ENCODE measurements around the gene ADAMTS13. TPM values are rescaled to one million over a fixed set of nuclear protein-coding genes. Genes with fewer than 3 reads are reported as not detected.

ADAMTS13 gene
- total RNA-seq, 1 donor from 2014 or later: 0.53 TPM

GRCh38 chr9:133493428-133493827 lies 71.3 kb downstream of the ADAMTS13 start:
- FAIRE-seq (no peak), DNase-seq (ENCODE audit: low read depth) (no peak)
- no peaks in the 10 kb centered on the region for H3K27me3 ChIP-seq (ENCODE audit: control insufficient read depth, insufficient read depth, low read length)
- no peaks in the 10 kb centered on the region for H3K36me3 ChIP-seq (ENCODE audit: control insufficient read depth, insufficient read depth, low read length)
- no peak for TF ChIP-seq CTCF (IDR thresholded peaks at IDR 0.05; ENCODE audit: insufficient read depth, low read length, severe bottlenecking)
- no peak overlapping the region for H3K4me3 ChIP-seq (ENCODE audit: low read depth, low read length)

- Histone ChIP-seq H3K4me3 (ENCODE audit: low read depth, low read length) (no peak overlapping the region), H3K36me3 (ENCODE audit: control insufficient read depth, insufficient read depth, low read length) (no peaks in the 10 kb centered on the region), H3K27me3 (ENCODE audit: control insufficient read depth, insufficient read depth, low read length) (no peaks in the 10 kb centered on the region)
- no peak for TF ChIP-seq CTCF (IDR thresholded peaks at IDR 0.05; ENCODE audit: insufficient read depth, low read length, severe bottlenecking)
- FAIRE-seq: no peak
- no peak for DNase-seq (ENCODE audit: low read depth)
These were observed 71.8 kb downstream of the ADAMTS13 start for GRCh38 chr9:133493845-133494540.

GRCh38 chr9:133494636-133495326 lies 72.6 kb downstream of the ADAMTS13 start:
- Histone ChIP-seq H3K27me3 (ENCODE audit: control insufficient read depth, insufficient read depth, low read length) (no peaks in the 10 kb centered on the region), H3K4me3 (ENCODE audit: low read depth, low read length) (no peak overlapping the region), H3K36me3 (ENCODE audit: control insufficient read depth, insufficient read depth, low read length) (no peaks in the 10 kb centered on the region)
- no peak for TF ChIP-seq CTCF (IDR thresholded peaks at IDR 0.05; ENCODE audit: insufficient read depth, low read length, severe bottlenecking)
- no peak for DNase-seq (ENCODE audit: low read depth)
- FAIRE-seq: no peak

- FAIRE-seq (peak; percentile 99), DNase-seq (ENCODE audit: low read depth) (no peak)
- Histone ChIP-seq H3K27me3 (ENCODE audit: control insufficient read depth, insufficient read depth, low read length) (no peaks in the 10 kb centered on the region), H3K36me3 (ENCODE audit: control insufficient read depth, insufficient read depth, low read length) (no peaks in the 10 kb centered on the region), H3K4me3 (ENCODE audit: low read depth, low read length) (no peak overlapping the region)
- no peak for TF ChIP-seq CTCF (IDR thresholded peaks at IDR 0.05; ENCODE audit: insufficient read depth, low read length, severe bottlenecking)
These were observed 73.4 kb downstream of the ADAMTS13 start for GRCh38 chr9:133495327-133496293.

- H3K27me3 ChIP-seq (ENCODE audit: control insufficient read depth, insufficient read depth, low read length): no peaks in the 10 kb centered on the region
- no peak for FAIRE-seq
- no peak for TF ChIP-seq CTCF (IDR thresholded peaks at IDR 0.05; ENCODE audit: insufficient read depth, low read length, severe bottlenecking)
- no peaks in the 10 kb centered on the region for H3K36me3 ChIP-seq (ENCODE audit: control insufficient read depth, insufficient read depth, low read length)
- H3K4me3 ChIP-seq (ENCODE audit: low read depth, low read length): no peak overlapping the region
- DNase-seq (ENCODE audit: low read depth): no peak
These were observed 75.0 kb downstream of the ADAMTS13 start for GRCh38 chr9:133496861-133497842.
